Prostate gland (tissue), 2 donors: ENCODE data around the gene C1orf21. TPM values are rescaled to one million over a fixed set of nuclear protein-coding genes. Genes with fewer than 3 reads are reported as not detected.

Experiments used
- DNase-seq: peaks from one replicate; pipeline ENCODE4 v3.0.0-alpha.2; 2019; ENCODE audit warnings: low spot score
- H3K27ac ChIP-seq, 2 donors: fragments of 200-600 bp; sonication (generic); 2 replicates each; pipeline ENCODE4 v1.5.1; 2017 to 2019
- H3K27me3 ChIP-seq: fragments of 200-600 bp; sonication (generic); replicated peaks from 2 replicates; pipeline ENCODE4 v1.5.1; 2019; ENCODE audit not compliant: insufficient read depth
- H3K36me3 ChIP-seq, 2 donors: fragments of 200-600 bp; sonication (generic); 1 replicate in 1 of 2; 2 replicates in 1 of 2; pipeline versions ENCODE4 v1.5.1 to v1.8.1; 2017 to 2019
- H3K4me1 ChIP-seq: fragments of 200-600 bp; sonication (generic); replicated peaks from 2 replicates; pipeline ENCODE4 v1.5.1; 2019
- H3K4me3 ChIP-seq, 2 donors: fragments of 200-600 bp; sonication (generic); 2 replicates each; pipeline ENCODE4 v1.5.1; 2017 to 2019
- H3K9me3 ChIP-seq: fragments of 200-600 bp; sonication (generic); 2 replicates; pipeline ENCODE4 v1.5.1; 2017
- POLR2A ChIP-seq: fragments of 450-650 bp; IDR thresholded peaks from one replicate; pipeline ENCODE4 v1.6.1; 2016; ENCODE audit warnings: antibody characterized with exemption, mild to moderate bottlenecking
- POLR2AphosphoS5 ChIP-seq: sonication (generic); formaldehyde crosslinking; IDR thresholded peaks from one replicate; pipeline ENCODE4 v1.6.1; 2017; ENCODE audit warnings: antibody characterized with exemption
- WGBS: methylation state at CpG from one replicate; pipeline ENCODE4 v1.1.5; 2018; 5-methylcytosine and 5-hydroxymethylcytosine counted together
- intact Hi-C: fragments of 100-400 bp; cut with DNase I; formaldehyde crosslinking; loops from one replicate; pipeline ENCODE4 v1.14.2; 2022
- total RNA-seq, 2 donors: library from RNA; depleted of rRNA; stranded (reverse); fragments of >200 nt; gene quantifications; one replicate each; pipeline ENCODE4 v1.1.0, GENCODE V29; 2016
- TF ChIP-seq, protein P1 (sequence below), 4 experiments: fragments of 200-600 bp in 2 of 4; fragments of 450-650 bp in 2 of 4; sonication (generic) in 2 of 4; IDR thresholded peaks; 1 replicate in 3 of 4; 2 replicates in 1 of 4; pipeline ENCODE4 v1.5.1; 2016 to 2019; ENCODE audit warnings: antibody characterized with exemption in 4 of 4, mild to moderate bottlenecking in 2 of 4, moderate library complexity in 2 of 4

The C1orf21 gene
- total RNA-seq, 2 donors from 2014 or later, result 28.8 to 79.3 TPM

DNA sequence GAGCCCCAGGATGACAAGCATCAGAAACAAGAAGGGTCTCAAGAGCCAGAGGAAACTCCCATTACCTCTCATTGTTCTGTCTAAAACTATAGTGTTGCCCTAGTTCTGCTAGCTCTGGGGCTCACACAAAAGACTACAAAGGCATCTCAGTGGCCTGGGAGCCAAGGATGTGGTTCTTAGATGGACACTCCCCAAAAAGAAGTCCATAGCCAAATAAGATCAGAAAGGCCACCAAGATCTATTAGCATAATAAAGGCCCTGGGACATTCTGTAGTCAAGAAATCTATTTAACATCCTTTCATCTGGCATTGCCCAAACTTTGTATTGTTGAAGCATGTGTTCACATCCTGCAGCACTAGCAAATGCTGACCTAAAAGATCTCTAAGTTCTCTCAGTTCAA is 268.4 kb downstream of the C1orf21 start:
- Histone ChIP-seq H3K36me3 (no peaks in the 10 kb centered on the region), H3K9me3 (no peaks in the 10 kb centered on the region), H3K4me1 (no peaks in the 10 kb centered on the region), H3K27ac (no peak overlapping the region), H3K27me3 (no peaks in the 10 kb centered on the region), H3K4me3 (no peak overlapping the region)
- TF ChIP-seq, protein P1, sequence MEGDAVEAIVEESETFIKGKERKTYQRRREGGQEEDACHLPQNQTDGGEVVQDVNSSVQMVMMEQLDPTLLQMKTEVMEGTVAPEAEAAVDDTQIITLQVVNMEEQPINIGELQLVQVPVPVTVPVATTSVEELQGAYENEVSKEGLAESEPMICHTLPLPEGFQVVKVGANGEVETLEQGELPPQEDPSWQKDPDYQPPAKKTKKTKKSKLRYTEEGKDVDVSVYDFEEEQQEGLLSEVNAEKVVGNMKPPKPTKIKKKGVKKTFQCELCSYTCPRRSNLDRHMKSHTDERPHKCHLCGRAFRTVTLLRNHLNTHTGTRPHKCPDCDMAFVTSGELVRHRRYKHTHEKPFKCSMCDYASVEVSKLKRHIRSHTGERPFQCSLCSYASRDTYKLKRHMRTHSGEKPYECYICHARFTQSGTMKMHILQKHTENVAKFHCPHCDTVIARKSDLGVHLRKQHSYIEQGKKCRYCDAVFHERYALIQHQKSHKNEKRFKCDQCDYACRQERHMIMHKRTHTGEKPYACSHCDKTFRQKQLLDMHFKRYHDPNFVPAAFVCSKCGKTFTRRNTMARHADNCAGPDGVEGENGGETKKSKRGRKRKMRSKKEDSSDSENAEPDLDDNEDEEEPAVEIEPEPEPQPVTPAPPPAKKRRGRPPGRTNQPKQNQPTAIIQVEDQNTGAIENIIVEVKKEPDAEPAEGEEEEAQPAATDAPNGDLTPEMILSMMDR (IDR thresholded peaks at IDR 0.05), result no peak
- no peak for TF ChIP-seq POLR2AphosphoS5
- no peak for TF ChIP-seq POLR2A
- no peak for DNase-seq
- intact Hi-C loops, result no loop called here

DNA sequence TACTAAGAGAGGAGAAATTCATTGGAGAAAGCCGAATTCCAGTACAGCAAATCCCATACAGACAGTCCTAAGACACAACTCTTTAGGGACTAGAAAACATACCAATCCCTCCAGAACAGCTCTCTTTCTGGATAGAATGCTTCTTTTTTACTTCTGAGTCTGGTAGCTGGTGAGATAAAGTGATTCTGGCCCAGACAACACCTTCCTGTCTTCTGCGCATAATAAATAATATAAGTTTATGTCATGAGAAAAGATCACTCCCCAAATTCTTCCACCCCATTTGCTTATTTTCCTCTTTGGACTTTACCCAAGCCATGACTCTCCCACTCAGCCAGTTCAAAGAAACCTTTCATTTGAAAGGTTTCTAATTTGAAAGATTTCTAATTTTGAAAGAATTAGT is 269.4 kb downstream of the C1orf21 start:
- Histone ChIP-seq H3K27ac (no peak overlapping the region), H3K36me3 (no peaks in the 10 kb centered on the region), H3K4me3 (no peak overlapping the region), H3K4me1 (no peaks in the 10 kb centered on the region), H3K27me3 (no peaks in the 10 kb centered on the region), H3K9me3 (no peaks in the 10 kb centered on the region)
- intact Hi-C loops, result no loop called here
- WGBS, result 97% methylated on average over 2 of the region's 2 CpGs
- TF ChIP-seq POLR2A (no peak), POLR2AphosphoS5 (no peak)
- TF ChIP-seq, protein P1 (IDR thresholded peaks at IDR 0.05), result no peak
- no peak for DNase-seq

DNA sequence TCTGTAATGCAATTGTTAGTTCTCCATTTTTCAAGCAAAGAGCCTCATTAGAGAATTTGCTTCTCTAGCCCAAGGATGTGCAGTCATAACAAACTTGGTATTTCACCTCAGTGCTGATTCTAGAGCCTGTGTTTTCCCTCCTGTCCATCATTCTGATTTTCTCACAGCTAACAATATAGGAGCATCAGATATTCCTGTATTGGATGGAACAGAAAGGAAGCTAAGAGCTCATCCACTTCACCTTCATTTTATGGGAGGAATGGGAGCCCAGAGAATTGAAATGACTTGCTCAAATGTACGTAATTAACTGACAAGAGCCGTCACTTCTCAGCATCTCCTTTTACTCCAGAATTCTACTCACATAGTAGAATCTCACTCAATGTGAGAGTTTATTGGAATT is 271.2 kb downstream of the C1orf21 start:
- Histone ChIP-seq H3K4me1 (peaks cover 6% of the 10 kb centered on the region), H3K36me3 (no peaks in the 10 kb centered on the region), H3K9me3 (no peaks in the 10 kb centered on the region), H3K4me3 (no peak overlapping the region), H3K27ac (no peak overlapping the region), H3K27me3 (no peaks in the 10 kb centered on the region)
- TF ChIP-seq, protein P1 (IDR thresholded peaks at IDR 0.05), result no peak
- TF ChIP-seq POLR2A (no peak), POLR2AphosphoS5 (no peak)
- WGBS, result 98% methylated on average over 2 of the region's 2 CpGs
- intact Hi-C loops, result no loop called here
- DNase-seq, result no peak

DNA sequence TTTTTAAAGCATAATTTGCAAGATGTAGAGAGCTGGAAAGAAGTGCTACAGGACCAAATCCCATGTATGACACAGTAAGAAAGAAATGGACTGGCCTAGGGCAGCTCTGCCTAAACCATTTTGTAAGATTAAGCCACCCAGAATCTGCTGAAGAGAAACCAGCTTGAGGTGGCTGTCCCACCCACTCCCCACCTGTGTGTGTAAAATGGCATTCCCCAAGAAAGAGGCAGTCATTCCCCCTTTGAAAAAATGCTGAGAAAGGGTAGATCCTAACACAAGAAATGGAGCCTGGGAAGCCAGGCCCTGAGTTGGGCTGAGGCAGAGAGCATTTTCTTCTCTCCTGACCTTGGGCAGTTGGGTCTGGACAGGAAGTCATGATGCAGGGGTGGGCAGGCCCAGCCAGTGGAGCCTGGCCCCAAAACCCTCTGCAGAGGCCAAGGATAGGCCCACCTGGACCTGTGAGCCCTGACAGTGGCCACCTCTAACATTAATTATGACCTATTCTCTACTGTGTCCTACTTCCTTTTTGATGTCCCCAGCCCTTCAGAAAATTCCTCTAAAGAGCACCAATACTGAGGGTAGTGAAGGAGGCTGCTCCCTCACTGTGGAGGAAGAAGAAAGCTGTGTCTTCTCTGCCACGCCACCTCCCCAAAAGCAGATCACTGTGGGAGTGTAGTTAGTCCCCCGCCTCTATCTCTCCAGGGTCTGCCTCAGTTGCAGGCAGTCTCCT is 273.8 kb downstream of the C1orf21 start:
- intact Hi-C loops, result loop anchor here (5.0 to 10.0 kb wide), 4 partner anchors 38 to 586 kb away; no protein-coding TSS in a partner anchor
- Histone ChIP-seq H3K27ac (peak overlapping the region; percentile 8 to 48), H3K4me3 (no peak overlapping the region), H3K9me3 (no peaks in the 10 kb centered on the region), H3K27me3 (no peaks in the 10 kb centered on the region), H3K36me3 (no peaks in the 10 kb centered on the region), H3K4me1 (peaks cover 15% of the 10 kb centered on the region)
- TF ChIP-seq, protein P1 (IDR thresholded peaks at IDR 0.05), result no peak
- TF ChIP-seq POLR2A (no peak), POLR2AphosphoS5 (no peak)
- 96% methylated on average over 2 of the region's 2 CpGs for WGBS
- DNase-seq, result no peak

DNA sequence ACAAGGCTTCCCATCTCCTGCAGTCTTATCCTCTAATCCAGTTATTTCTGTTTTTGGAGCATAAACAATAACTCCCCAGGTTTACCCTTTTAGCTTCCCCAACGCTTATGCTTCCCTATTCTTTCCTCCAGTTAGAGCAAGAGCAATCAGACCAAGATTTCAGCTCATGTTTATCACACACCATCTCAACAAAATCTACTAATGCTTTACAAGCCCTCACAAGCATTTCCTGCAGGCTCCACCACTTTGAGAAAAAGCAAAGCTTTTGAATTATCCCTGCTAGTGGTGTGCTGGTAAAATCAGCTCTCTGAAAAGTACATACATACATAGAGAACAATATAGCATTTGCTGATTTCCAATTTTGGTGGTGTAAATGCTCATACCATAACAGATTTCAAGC is 275.0 kb downstream of the C1orf21 start:
- H3K4me3 ChIP-seq, result no peak overlapping the region
- intact Hi-C loops, result loop anchor here (5.0 to 10.0 kb wide), 4 partner anchors 40 to 587 kb away; no protein-coding TSS in a partner anchor
- peaks cover 15% of the 10 kb centered on the region for H3K4me1 ChIP-seq
- DNase-seq, result no peak
- H3K9me3 ChIP-seq, result no peaks in the 10 kb centered on the region
- H3K27ac ChIP-seq, result peak overlapping the region in 1 of 2 donors; percentile 30
- no peaks in the 10 kb centered on the region for H3K27me3 ChIP-seq
- no peaks in the 10 kb centered on the region for H3K36me3 ChIP-seq
- 32% methylated on average over 1 of the region's 1 CpG for WGBS
- no peak for TF ChIP-seq POLR2AphosphoS5
- TF ChIP-seq POLR2A, result no peak
- TF ChIP-seq, protein P1 (IDR thresholded peaks at IDR 0.05), result no peak
